Measurements from ENCODE around the gene GABBR2. TPM values are rescaled to one million over a fixed set of nuclear protein-coding genes. Genes with fewer than 3 reads are reported as not detected.

The GABBR2 gene
- polyA plus RNA-seq, 1 donor (not counting 4 experiments of a cell fraction or from before 2014, with no cell fraction given), result 0.01 TPM

- no peaks in the 10 kb centered on the region for H3K79me2 ChIP-seq (ENCODE audit: control insufficient read depth, insufficient read depth, low read length)
- no peaks in the 10 kb centered on the region for H3K9me1 ChIP-seq (ENCODE audit: control insufficient read depth, extremely low read depth, insufficient read depth, low read length)
- H3K9me3 ChIP-seq (ENCODE audit: control insufficient read depth, low read depth, low read length), result no peaks in the 10 kb centered on the region
- DNase-seq (ENCODE audit: low read depth, low spot score) (no peak), FAIRE-seq (no peak)
- peaks cover 17% of the 10 kb centered on the region for H3K27me3 ChIP-seq (ENCODE audit: control insufficient read depth, extremely low read depth, insufficient read depth, low read length)
- H3K27ac ChIP-seq (ENCODE audit: control insufficient read depth, insufficient read depth, low read length), result no peak overlapping the region
- no peaks in the 10 kb centered on the region for H4K20me1 ChIP-seq (ENCODE audit: control insufficient read depth, extremely low read depth, insufficient read depth, low read length)
- no peak for TF ChIP-seq EZH2 (IDR thresholded peaks at IDR 0.05; ENCODE audit: low read length)
- no peak for TF ChIP-seq CTCF (optimal IDR thresholded peaks at IDR 0.05 in 1 of 3, IDR thresholded peaks at IDR 0.05 in 1 of 3, conservative IDR thresholded peaks at IDR 0.05 in 1 of 3; ENCODE audit: extremely low read depth in 1 of 3, insufficient read depth in 2 of 3, low read length in 3 of 3)
- dilution Hi-C loops (cut with MboI; ENCODE audit: extremely low pct_ligation_motif_present, low sequenced_read_pairs), result no loop called here
- H2AFZ ChIP-seq (ENCODE audit: control insufficient read depth, low read length), result no peak overlapping the region
- no peak overlapping the region for H3K4me2 ChIP-seq (ENCODE audit: control insufficient read depth, extremely low read depth, insufficient read depth, low read depth, low read length)
- H3K4me3 ChIP-seq (ENCODE audit: control insufficient read depth in 2 of 3, extremely low read depth in 1 of 3, insufficient read depth in 2 of 3, low read depth in 1 of 3, low read length in 3 of 3), result no peak overlapping the region
- H3K36me3 ChIP-seq (ENCODE audit: control insufficient read depth in 2 of 2, extremely low read depth in 1 of 2, insufficient read depth in 2 of 2, low read length in 2 of 2), result no peaks in the 10 kb centered on the region
- H3K4me1 ChIP-seq (ENCODE audit: control insufficient read depth, extremely low read depth, insufficient read depth, low read length), result no peaks in the 10 kb centered on the region
- no peak overlapping the region for H3K9ac ChIP-seq (ENCODE audit: control insufficient read depth, extremely low read depth, insufficient read depth, low read length)
These were observed 64.7 kb downstream of the GABBR2 start for GRCh38 chr9:98644011-98644410.

- no peak overlapping the region for H2AFZ ChIP-seq (ENCODE audit: control insufficient read depth, low read length)
- H3K79me2 ChIP-seq (ENCODE audit: control insufficient read depth, insufficient read depth, low read length), result no peaks in the 10 kb centered on the region
- H3K9me1 ChIP-seq (ENCODE audit: control insufficient read depth, extremely low read depth, insufficient read depth, low read length), result no peaks in the 10 kb centered on the region
- dilution Hi-C loops (cut with MboI; ENCODE audit: extremely low pct_ligation_motif_present, low sequenced_read_pairs), result no loop called here
- no peak overlapping the region for H3K27ac ChIP-seq (ENCODE audit: control insufficient read depth, insufficient read depth, low read length)
- no peaks in the 10 kb centered on the region for H3K36me3 ChIP-seq (ENCODE audit: control insufficient read depth in 2 of 2, extremely low read depth in 1 of 2, insufficient read depth in 2 of 2, low read length in 2 of 2)
- no peak for DNase-seq (ENCODE audit: low read depth, low spot score)
- no peaks in the 10 kb centered on the region for H4K20me1 ChIP-seq (ENCODE audit: control insufficient read depth, extremely low read depth, insufficient read depth, low read length)
- H3K4me2 ChIP-seq (ENCODE audit: control insufficient read depth, extremely low read depth, insufficient read depth, low read depth, low read length), result no peak overlapping the region
- H3K27me3 ChIP-seq (ENCODE audit: control insufficient read depth, extremely low read depth, insufficient read depth, low read length), result peaks cover 17% of the 10 kb centered on the region
- no peak for FAIRE-seq
- no peak overlapping the region for H3K9ac ChIP-seq (ENCODE audit: control insufficient read depth, extremely low read depth, insufficient read depth, low read length)
- no peaks in the 10 kb centered on the region for H3K4me1 ChIP-seq (ENCODE audit: control insufficient read depth, extremely low read depth, insufficient read depth, low read length)
- no peaks in the 10 kb centered on the region for H3K9me3 ChIP-seq (ENCODE audit: control insufficient read depth, low read depth, low read length)
- no peak overlapping the region for H3K4me3 ChIP-seq (ENCODE audit: control insufficient read depth in 2 of 3, extremely low read depth in 1 of 3, insufficient read depth in 2 of 3, low read depth in 1 of 3, low read length in 3 of 3)
- no peak for TF ChIP-seq CTCF (optimal IDR thresholded peaks at IDR 0.05 in 1 of 3, IDR thresholded peaks at IDR 0.05 in 1 of 3, conservative IDR thresholded peaks at IDR 0.05 in 1 of 3; ENCODE audit: extremely low read depth in 1 of 3, insufficient read depth in 2 of 3, low read length in 3 of 3)
- no peak for TF ChIP-seq EZH2 (IDR thresholded peaks at IDR 0.05; ENCODE audit: low read length)
These were observed 65.9 kb downstream of the GABBR2 start for GRCh38 chr9:98642661-98643312.
